GM23248 (cell line): ENCODE measurements around the gene DENND2A. TPM values are rescaled to one million over a fixed set of nuclear protein-coding genes. Genes with fewer than 3 reads are reported as not detected.
A peak's percentile ranks its signal among the peaks of the same experiment; 100 is the strongest.

Source experiments
- DNase-seq: peaks from one replicate; pipeline ENCODE4 v3.0.0-alpha.2; 2015
- H2AFZ ChIP-seq: fragments of 200-600 bp; sonication (generic); 2 replicates; pipeline ENCODE4 v1.6.1; 2016; ENCODE audit warnings: antibody characterized with exemption
- H3F3A ChIP-seq: fragments of 200-600 bp; sonication (generic); 2 replicates; pipeline ENCODE4 v1.6.1; 2016; ENCODE audit warnings: mild to moderate bottlenecking, antibody characterized with exemption, mixed run types; ENCODE audit not compliant: insufficient read depth
- H3K27ac ChIP-seq: fragments of 200-600 bp; sonication (generic); 2 replicates; pipeline ENCODE4 v1.5.1; 2016; ENCODE audit warnings: mild to moderate bottlenecking
- H3K27me3 ChIP-seq: fragments of 200-600 bp; sonication (generic); replicated peaks from 2 replicates; pipeline ENCODE4 v1.6.1; 2016; ENCODE audit warnings: mild to moderate bottlenecking; ENCODE audit not compliant: insufficient read depth
- H3K36me3 ChIP-seq: fragments of 200-600 bp; sonication (generic); 2 replicates; pipeline ENCODE4 v1.6.1; 2016; ENCODE audit warnings: low read depth, mild to moderate bottlenecking
- H3K4me1 ChIP-seq: fragments of 200-600 bp; sonication (generic); 2 replicates; pipeline ENCODE4 v1.6.1; 2016; ENCODE audit warnings: mild to moderate bottlenecking; ENCODE audit not compliant: insufficient read depth
- H3K4me2 ChIP-seq: fragments of 200-600 bp; sonication (generic); one replicate; pipeline ENCODE4 v1.6.1; 2016; ENCODE audit warnings: mild to moderate bottlenecking; ENCODE audit not compliant: unreplicated experiment
- H3K4me3 ChIP-seq: fragments of 200-600 bp; sonication (generic); 2 replicates; pipeline ENCODE4 v1.5.1; 2016; ENCODE audit warnings: mild to moderate bottlenecking
- H3K79me2 ChIP-seq: fragments of 200-600 bp; sonication (generic); 2 replicates; pipeline ENCODE4 v1.6.1; 2016; ENCODE audit warnings: mild to moderate bottlenecking; ENCODE audit not compliant: insufficient read depth
- H3K9ac ChIP-seq: fragments of 200-600 bp; sonication (generic); 2 replicates; pipeline ENCODE4 v1.6.1; 2016; ENCODE audit warnings: mild to moderate bottlenecking
- H3K9me2 ChIP-seq: fragments of 200-600 bp; sonication (generic); 2 replicates; pipeline ENCODE4 v1.6.1; 2016; ENCODE audit warnings: mixed run types, mild to moderate bottlenecking, moderate library complexity; ENCODE audit not compliant: insufficient read depth
- H3K9me3 ChIP-seq: fragments of 200-600 bp; sonication (generic); one replicate; pipeline ENCODE4 v1.6.1; 2017; ENCODE audit warnings: low read depth
- H4K20me1 ChIP-seq: fragments of 200-600 bp; sonication (generic); 2 replicates; pipeline ENCODE4 v1.6.0; 2016; ENCODE audit not compliant: insufficient read depth
- EZH2 ChIP-seq: fragments of 200-600 bp; sonication (generic); IDR thresholded peaks from 2 replicates; pipeline ENCODE4 v1.6.1; 2018; ENCODE audit warnings: antibody characterized with exemption, mild to moderate bottlenecking; ENCODE audit not compliant: insufficient read depth, poor library complexity, severe bottlenecking
- EZH2phosphoT487 ChIP-seq: fragments of 200-600 bp; sonication (generic); IDR thresholded peaks from 2 replicates; pipeline ENCODE4 v1.6.1; 2018; ENCODE audit warnings: antibody characterized with exemption, moderate library complexity, mild to moderate bottlenecking, low read depth; ENCODE audit not compliant: insufficient read depth
- WGBS, 2 experiments: methylation state at CpG; one replicate each; pipeline ENCODE4 v1.1.6; 2015 to 2017; ENCODE audit warnings: low lambda C conversion rate in 2 of 2, low coverage in 1 of 2; ENCODE audit errors: missing lambda C conversion rate in 2 of 2; 5-methylcytosine and 5-hydroxymethylcytosine counted together
- in situ Hi-C: fragments of 300-500 bp; cut with MboI; formaldehyde crosslinking; loops from 2 replicates; pipeline ENCODE4 v1.15.0; 2020
- polyA plus RNA-seq: library from polyadenylated mRNA; unstranded; fragments of >200 nt; fragmentation: Nextera tagmentation; extraction: Ambion mirVana; gene quantifications from 2 replicates; pipeline ENCODE4 v1.2.1, GENCODE V29; 2016
- total RNA-seq: library from RNA; depleted of rRNA; stranded (reverse); fragments of >200 nt; shearing (Covaris generic); gene quantifications from 2 replicates; pipeline ENCODE4 v1.2.3, GENCODE V29; 2014

DENND2A gene
- total and polyA plus RNA-seq, 2 experiments from 2014 or later = 0.78 to 2.2 TPM

DNA sequence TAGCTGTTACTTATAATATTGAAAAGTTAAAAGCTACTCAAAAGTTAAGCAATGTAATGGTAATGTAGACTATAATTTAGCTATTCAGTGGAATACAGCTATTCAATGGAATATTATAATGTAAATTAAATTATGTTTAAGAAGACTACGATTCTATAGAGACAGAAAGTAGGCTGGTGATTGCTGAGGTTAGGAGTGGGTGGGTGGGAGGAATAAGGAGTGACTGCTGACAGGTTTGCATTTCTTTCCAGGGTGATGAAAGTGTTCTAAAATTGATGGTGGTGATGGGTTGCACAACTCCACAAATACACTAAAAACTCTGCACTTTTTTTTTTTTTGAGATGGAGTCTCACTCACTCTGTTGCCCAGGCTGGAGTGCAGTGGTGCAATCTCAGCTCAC is 21.4 kb downstream of the DENND2A start:
- no peaks in the 10 kb centered on the region for H3K9me3 ChIP-seq
- H3K27ac ChIP-seq = no peak overlapping the region
- in situ Hi-C loops = no loop called here
- no peaks in the 10 kb centered on the region for H4K20me1 ChIP-seq
- H3K27me3 ChIP-seq = no peaks in the 10 kb centered on the region
- no peak for TF ChIP-seq EZH2phosphoT487
- no peak for TF ChIP-seq EZH2
- no peak overlapping the region for H3K9ac ChIP-seq
- peaks cover 17% of the 10 kb centered on the region for H3K4me1 ChIP-seq
- peaks cover 19% of the 10 kb centered on the region for H3F3A ChIP-seq
- no peaks in the 10 kb centered on the region for H3K36me3 ChIP-seq
- no peak overlapping the region for H2AFZ ChIP-seq
- H3K9me2 ChIP-seq = no peaks in the 10 kb centered on the region
- 83 to 91% methylated on average over 1 of the region's 1 CpG for WGBS, 2 experiments
- H3K4me3 ChIP-seq = no peak overlapping the region
- no peak for DNase-seq
- no peaks in the 10 kb centered on the region for H3K79me2 ChIP-seq
- no peak overlapping the region for H3K4me2 ChIP-seq

GRCh38 chr7:140618306-140618705 is 22.3 kb downstream of the DENND2A start:
- no peak overlapping the region for H3K4me3 ChIP-seq
- TF ChIP-seq EZH2 = no peak
- in situ Hi-C loops = no loop called here
- H3K9me2 ChIP-seq = no peaks in the 10 kb centered on the region
- 0 out of 2 replicates have a peak overlapping the region, but pooled peaks have one; percentile 10 for H2AFZ ChIP-seq
- no peaks in the 10 kb centered on the region for H4K20me1 ChIP-seq
- H3K27me3 ChIP-seq = no peaks in the 10 kb centered on the region
- WGBS, 2 experiments = 85 to 90% methylated on average over 5 of the region's 5 CpGs
- H3K27ac ChIP-seq = no peak overlapping the region
- H3K79me2 ChIP-seq = no peaks in the 10 kb centered on the region
- H3K36me3 ChIP-seq = no peaks in the 10 kb centered on the region
- no peak overlapping the region for H3K9ac ChIP-seq
- DNase-seq = no peak
- no peak overlapping the region for H3K4me2 ChIP-seq
- no peaks in the 10 kb centered on the region for H3K9me3 ChIP-seq
- H3F3A ChIP-seq = peaks cover 19% of the 10 kb centered on the region
- H3K4me1 ChIP-seq = peaks cover 17% of the 10 kb centered on the region

DNA sequence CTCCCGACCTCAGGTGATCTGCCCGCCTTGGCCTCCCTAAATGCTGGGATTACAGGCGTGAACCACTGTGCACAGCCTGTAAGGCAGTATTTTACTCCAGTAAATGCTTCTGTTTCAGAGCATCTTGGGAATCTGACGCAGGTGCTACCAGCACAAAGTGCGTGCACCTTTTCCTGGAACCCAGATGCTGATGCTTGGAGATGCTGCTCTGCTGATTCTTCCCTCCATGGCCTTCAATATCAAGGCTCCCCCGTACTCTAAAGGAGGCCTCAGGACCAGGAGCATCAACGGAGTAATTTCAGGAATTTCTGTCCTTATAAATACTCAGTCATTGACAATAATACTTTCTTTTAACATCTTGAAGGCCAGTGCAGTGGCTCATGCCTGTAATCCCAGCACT is 23.5 kb downstream of the DENND2A start:
- TF ChIP-seq EZH2phosphoT487 (no peak), EZH2 (no peak)
- Histone ChIP-seq H3K79me2 (no peaks in the 10 kb centered on the region), H3K4me2 (no peak overlapping the region), H3K9ac (no peak overlapping the region), H4K20me1 (no peaks in the 10 kb centered on the region), H3K9me2 (no peaks in the 10 kb centered on the region), H3K9me3 (no peaks in the 10 kb centered on the region), H3K36me3 (no peaks in the 10 kb centered on the region), H3K27me3 (no peaks in the 10 kb centered on the region), H3F3A (peaks cover 15% of the 10 kb centered on the region), H3K4me3 (no peak overlapping the region), H3K4me1 (peaks cover 12% of the 10 kb centered on the region), H2AFZ (no peak overlapping the region), H3K27ac (no peak overlapping the region)
- WGBS, 2 experiments = 88 to 95% methylated on average over 7 of the region's 7 CpGs
- no peak for DNase-seq
- in situ Hi-C loops = no loop called here

- in situ Hi-C loops = no loop called here
- 73% methylated on average over 4 of the region's 4 CpGs for WGBS, 2 experiments
- H3K27me3 ChIP-seq = no peaks in the 10 kb centered on the region
- no peaks in the 10 kb centered on the region for H3K9me2 ChIP-seq
- H2AFZ ChIP-seq = no peak overlapping the region
- peaks cover 8% of the 10 kb centered on the region for H3F3A ChIP-seq
- TF ChIP-seq EZH2phosphoT487 (no peak), EZH2 (no peak)
- DNase-seq = no peak
- H3K4me3 ChIP-seq = no peak overlapping the region
- H3K36me3 ChIP-seq = no peaks in the 10 kb centered on the region
- no peaks in the 10 kb centered on the region for H3K9me3 ChIP-seq
- H4K20me1 ChIP-seq = no peaks in the 10 kb centered on the region
- H3K9ac ChIP-seq = no peak overlapping the region
- H3K79me2 ChIP-seq = no peaks in the 10 kb centered on the region
- peaks cover 5% of the 10 kb centered on the region for H3K4me1 ChIP-seq
- H3K4me2 ChIP-seq = no peak overlapping the region
- no peak overlapping the region for H3K27ac ChIP-seq
Observed at GRCh38 chr7:140616328-140616727, 24.3 kb downstream of the DENND2A start.

DNA sequence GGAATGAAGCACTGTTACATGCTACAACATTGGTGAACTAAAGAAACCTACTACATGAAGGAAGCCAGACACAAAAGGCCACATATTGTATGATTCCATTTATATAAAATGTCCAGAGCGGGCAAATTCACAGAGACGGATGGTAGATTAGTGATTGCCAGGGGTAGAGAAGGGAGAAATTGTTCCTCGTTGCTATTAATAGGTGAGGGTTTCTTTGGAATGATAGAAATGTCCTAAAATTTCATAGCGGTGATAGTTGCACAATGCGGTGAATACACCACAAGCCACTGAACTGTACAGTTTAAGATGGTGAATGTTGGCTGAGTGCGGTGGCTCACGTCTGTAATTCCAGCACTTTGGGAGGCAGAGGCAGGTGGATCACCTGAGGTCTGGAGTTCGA is 29.0 kb downstream of the DENND2A start:
- no peak overlapping the region for H3K4me3 ChIP-seq
- no peak overlapping the region for H2AFZ ChIP-seq
- peaks cover 20% of the 10 kb centered on the region for H3F3A ChIP-seq
- peaks cover 40% of the 10 kb centered on the region for H3K4me1 ChIP-seq
- WGBS, 2 experiments = 92 to 96% methylated on average over 8 of the region's 8 CpGs
- H3K4me2 ChIP-seq = no peak overlapping the region
- no peak overlapping the region for H3K9ac ChIP-seq
- no peak for TF ChIP-seq EZH2phosphoT487
- TF ChIP-seq EZH2 = no peak
- H3K9me3 ChIP-seq = no peaks in the 10 kb centered on the region
- H3K27me3 ChIP-seq = no peaks in the 10 kb centered on the region
- H3K9me2 ChIP-seq = no peaks in the 10 kb centered on the region
- H4K20me1 ChIP-seq = no peaks in the 10 kb centered on the region
- H3K27ac ChIP-seq = no peak overlapping the region
- in situ Hi-C loops = no loop called here
- no peaks in the 10 kb centered on the region for H3K79me2 ChIP-seq
- no peak for DNase-seq
- no peaks in the 10 kb centered on the region for H3K36me3 ChIP-seq
